Immature natural killer cell (primary cell): ENCODE data around the gene DNAL1. TPM values are rescaled to one million over a fixed set of nuclear protein-coding genes. Genes with fewer than 3 reads are reported as not detected.

Experiments used
- DNase-seq, 3 donors: peaks; one replicate each; pipeline ENCODE4 v3.0.0; 2022; ENCODE audit warnings: mixed read lengths in 1 of 3
- H3K27ac Mint-ChIP-seq, 6 donors: one replicate each; pipeline ENCODE4 v1.8.0; 2020; ENCODE audit warnings: mixed read lengths in 6 of 6, mild to moderate bottlenecking in 5 of 6, inconsistent platforms in 4 of 6, moderate library complexity in 3 of 6
- H3K27me3 Mint-ChIP-seq, 3 donors: one replicate each; pipeline ENCODE4 v1.8.0; 2020 to 2021; ENCODE audit warnings: low read depth in 3 of 3, mild to moderate bottlenecking in 3 of 3, mixed read lengths in 3 of 3, moderate library complexity in 3 of 3, inconsistent platforms in 1 of 3
- H3K36me3 Mint-ChIP-seq, 3 donors: one replicate each; pipeline ENCODE4 v1.8.0; 2020; ENCODE audit warnings: mixed read lengths in 3 of 3, inconsistent platforms in 2 of 3, mild to moderate bottlenecking in 2 of 3
- H3K4me1 Mint-ChIP-seq, 2 donors: one replicate each; pipeline ENCODE4 v1.8.0; 2020; ENCODE audit warnings: inconsistent platforms in 2 of 2, mild to moderate bottlenecking in 2 of 2, mixed read lengths in 2 of 2, moderate library complexity in 1 of 2
- H3K4me3 Mint-ChIP-seq, 5 donors: one replicate each; pipeline ENCODE4 v1.8.0; 2020; ENCODE audit warnings: mild to moderate bottlenecking in 5 of 5, mixed read lengths in 5 of 5, inconsistent platforms in 3 of 5, moderate library complexity in 3 of 5
- H3K9me3 Mint-ChIP-seq, 6 donors: one replicate each; pipeline ENCODE4 v1.8.0; 2020; ENCODE audit warnings: mild to moderate bottlenecking in 6 of 6, mixed read lengths in 6 of 6, inconsistent platforms in 4 of 6, moderate library complexity in 3 of 6
- polyA plus RNA-seq, 3 donors: library from polyadenylated mRNA; unstranded; fragments of 300-500 nt; fragmentation: Illumina TruSeq; gene quantifications; one replicate each; pipeline ENCODE4 v1.2.3, GENCODE V29; 2021

Gene DNAL1
- polyA plus RNA-seq, 3 donors from 2014 or later, result 3.5 to 7.7 (median 4.4) TPM

- H3K4me3 Mint-ChIP-seq, result peak overlapping the region; percentile 54 to 91 (median 69)
- peaks cover 97% of the 10 kb centered on the region in 2 donors for H3K4me1 Mint-ChIP-seq
- peak; percentile 39 to 40 (median 39) for DNase-seq
- H3K9me3 Mint-ChIP-seq, result no peaks in the 10 kb centered on the region
- peak overlapping the region; percentile 77 to 99 (median 96) for H3K27ac Mint-ChIP-seq
- no peaks in the 10 kb centered on the region for H3K36me3 Mint-ChIP-seq
- H3K27me3 Mint-ChIP-seq, result peaks cover 4 to 12% (median 8%) of the 10 kb centered on the region in 3 donors
These were observed 105.1 kb downstream of the DNAL1 start for GRCh38 chr14:73749706-73750530.

- H3K4me3 Mint-ChIP-seq, result peak overlapping the region; percentile 49 to 91 (median 69)
- DNase-seq, result no peak
- H3K36me3 Mint-ChIP-seq, result no peaks in the 10 kb centered on the region
- peaks cover 3 to 18% (median 8%) of the 10 kb centered on the region in 3 donors for H3K27me3 Mint-ChIP-seq
- peaks cover 97% of the 10 kb centered on the region in 2 donors for H3K4me1 Mint-ChIP-seq
- no peaks in the 10 kb centered on the region for H3K9me3 Mint-ChIP-seq
- peak overlapping the region; percentile 93 to 99 (median 97) for H3K27ac Mint-ChIP-seq
These were observed 105.7 kb downstream of the DNAL1 start for GRCh38 chr14:73750531-73750901.

GRCh38 chr14:73751157-73751691, 106.4 kb downstream of the DNAL1 start:
- DNase-seq, result peak in 2 of 3 donors; percentile 40 to 44
- Mint-ChIP-seq H3K27me3 (peaks cover 2 to 19% (median 13%) of the 10 kb centered on the region in 3 donors), H3K9me3 (no peaks in the 10 kb centered on the region), H3K4me3 (peak overlapping the region; percentile 56 to 91 (median 68)), H3K4me1 (peaks cover 98% of the 10 kb centered on the region in 2 donors), H3K27ac (peak overlapping the region; percentile 93 to 99 (median 97)), H3K36me3 (no peaks in the 10 kb centered on the region)

GRCh38 chr14:73752297-73752992, 107.7 kb downstream of the DNAL1 start:
- peaks cover 98 to 100% of the 10 kb centered on the region in 2 donors for H3K4me1 Mint-ChIP-seq
- H3K27me3 Mint-ChIP-seq, result peaks cover 2 to 22% (median 13%) of the 10 kb centered on the region in 3 donors
- peak overlapping the region; percentile 93 to 99 (median 97) for H3K27ac Mint-ChIP-seq
- no peaks in the 10 kb centered on the region for H3K36me3 Mint-ChIP-seq
- peak overlapping the region; percentile 56 to 91 (median 68) for H3K4me3 Mint-ChIP-seq
- DNase-seq, result peak; percentile 60 to 65 (median 64)
- H3K9me3 Mint-ChIP-seq, result no peaks in the 10 kb centered on the region

Other genes starting within 250 kb of the DNAL1 start
- 10 to 100 TPM; 14.1 to 32.4 (median 17.7) TPM for gene NUMB, start 186.4 kb upstream of the DNAL1 start, polyA plus RNA-seq
- 10 to 100 TPM; 10.3 to 26.2 (median 16.3) TPM for gene RIOX1, start 154.1 kb upstream of the DNAL1 start, polyA plus RNA-seq
- 10 to 100 TPM in 1 of 3 donors, 1 to 10 TPM in 2; 3.0 to 12.9 (median 3.5) TPM for gene ACOT1, start 107.8 kb upstream of the DNAL1 start, polyA plus RNA-seq
- under 1 TPM in 1 of 3 donors, not detected in 2; 0.37 TPM for gene HEATR4, start 86.0 kb upstream of the DNAL1 start, polyA plus RNA-seq
- 10 to 100 TPM; 31.1 to 59.1 (median 39.4) TPM for gene ACOT2, start 75.8 kb upstream of the DNAL1 start, polyA plus RNA-seq
- gene ACOT4, start 53.1 kb upstream of the DNAL1 start, polyA plus RNA-seq, result 10 to 100 TPM in 1 of 3 donors, 1 to 10 TPM in 2; 9.4 to 20.3 (median 9.8) TPM
- gene ACOT6, start 32.5 kb upstream of the DNAL1 start, polyA plus RNA-seq, result under 1 TPM in 1 of 3 donors, not detected in 2; 0.19 TPM
- 10 to 100 TPM; 19.6 to 39.2 (median 23.8) TPM for gene PNMA1, start 69.4 kb downstream of the DNAL1 start, polyA plus RNA-seq
- 1 to 10 TPM in 2 of 3 donors, under 1 TPM in 1; 0.76 to 1.6 (median 1.0) TPM for gene PTGR2, start 206.8 kb downstream of the DNAL1 start, polyA plus RNA-seq
- 10 to 100 TPM; 72.6 to 88.0 (median 86.1) TPM for gene ZNF410, start 241.9 kb downstream of the DNAL1 start, polyA plus RNA-seq